ENCODE data around the gene SMARCAL1. TPM values are rescaled to one million over a fixed set of nuclear protein-coding genes. Genes with fewer than 3 reads are reported as not detected.

Gene SMARCAL1
- total RNA-seq, 2 experiments from 2014 or later, result 6.3 TPM

- no peaks in the 10 kb centered on the region for H3K9me3 ChIP-seq (ENCODE audit: control insufficient read depth in 1 of 2, insufficient read depth in 1 of 2, low read length in 2 of 2)
- no peak for TF ChIP-seq CTCF (IDR thresholded peaks at IDR 0.05)
- DNase-seq (no peak), ATAC-seq (ENCODE audit: poor library complexity) (no peak)
- H3K36me3 ChIP-seq (ENCODE audit: insufficient read depth, low read length), result peaks cover 11% of the 10 kb centered on the region
- no peaks in the 10 kb centered on the region for H3K27me3 ChIP-seq (ENCODE audit: control insufficient read depth in 1 of 2, insufficient read depth in 2 of 2, low read length in 2 of 2)
- Mint-ChIP-seq H3K27ac (no peak overlapping the region), H3K9me3 (no peaks in the 10 kb centered on the region), H3K27me3 (no peaks in the 10 kb centered on the region), H3K4me1 (ENCODE audit: low read depth) (peaks cover 36% of the 10 kb centered on the region), H3K36me3 (ENCODE audit: low read depth) (peaks cover 25% of the 10 kb centered on the region), H3K4me3 (no peak overlapping the region)
- H3K4me3 ChIP-seq (ENCODE audit: low read length), result no peak overlapping the region
- H3K4me1 ChIP-seq (ENCODE audit: insufficient read depth, low read length), result peaks cover 22% of the 10 kb centered on the region
- ChIA-PET POLR2A (no interaction called here), CTCF (no interaction called here)
- intact Hi-C loops (cut with DNase I, micrococcal nuclease), result loop anchor here in 1 of 2 experiments (2.0 to 10.0 kb wide), 4 partner anchors 87 to 1183 kb away; partner anchors contain the start of gene ATIC
- no peak overlapping the region for H3K27ac ChIP-seq (ENCODE audit: low read depth in 1 of 2, low read length in 2 of 2)
Observed at GRCh38 chr2:216495656-216496055, 83.4 kb downstream of the SMARCAL1 start.

GRCh38 chr2:216497382-216498069 lies 85.2 kb downstream of the SMARCAL1 start:
- peak overlapping the region; percentile 72 for H3K4me3 ChIP-seq (ENCODE audit: low read length)
- no peak for TF ChIP-seq CTCF (IDR thresholded peaks at IDR 0.05)

GRCh38 chr2:216498070-216498378 lies 85.7 kb downstream of the SMARCAL1 start:
- peak overlapping the region; percentile 94 for H3K27ac Mint-ChIP-seq
- peak overlapping the region; percentile 97 for H3K4me3 Mint-ChIP-seq
- H3K9me3 Mint-ChIP-seq, result no peaks in the 10 kb centered on the region
- H3K36me3 Mint-ChIP-seq (ENCODE audit: low read depth), result peaks cover 49% of the 10 kb centered on the region
- no peak for DNase-seq
- peaks cover 53% of the 10 kb centered on the region for H3K4me1 Mint-ChIP-seq (ENCODE audit: low read depth)
- no peak for TF ChIP-seq CTCF (IDR thresholded peaks at IDR 0.05)
- no peaks in the 10 kb centered on the region for H3K27me3 ChIP-seq (ENCODE audit: control insufficient read depth in 1 of 2, insufficient read depth in 2 of 2, low read length in 2 of 2)
- no peaks in the 10 kb centered on the region for H3K9me3 ChIP-seq (ENCODE audit: control insufficient read depth in 1 of 2, insufficient read depth in 1 of 2, low read length in 2 of 2)
- H3K4me1 ChIP-seq (ENCODE audit: insufficient read depth, low read length), result peaks cover 27% of the 10 kb centered on the region
- no peak for ATAC-seq (ENCODE audit: poor library complexity)
- CTCF ChIA-PET, result interaction anchor here (1.2 kb wide), 1 partner anchor 155 kb away, joined by 3 read pairs; no protein-coding TSS in a partner anchor
- POLR2A ChIA-PET, result interaction anchor here (1.0 to 2.6 kb wide), 11 partner anchors 9 to 1186 kb away, joined by 3 to 10 read pairs (median 5); partner anchors contain the start of genes ATIC, MARCHF4 and SMARCAL1
- H3K36me3 ChIP-seq (ENCODE audit: insufficient read depth, low read length), result peaks cover 35% of the 10 kb centered on the region
- H3K27ac ChIP-seq (ENCODE audit: low read depth in 1 of 2, low read length in 2 of 2), result peak overlapping the region; percentile 8 to 77
- intact Hi-C loops (cut with DNase I, micrococcal nuclease), result loop anchor here (2.0 to 10.0 kb wide), 4 partner anchors 85 to 1186 kb away; partner anchors contain the start of genes ATIC (in 1 of the 2) and SMARCAL1 (in 1 of the 2)
- no peaks in the 10 kb centered on the region for H3K27me3 Mint-ChIP-seq
- H3K4me3 ChIP-seq (ENCODE audit: low read length), result peak overlapping the region; percentile 72

More at GRCh38 chr2:216497382-216498069, 85.2 kb downstream of the SMARCAL1 start:
- ChIA-PET CTCF (interaction anchor here (1.2 kb wide), 1 partner anchor 156 kb away, joined by 3 read pairs; no protein-coding TSS in a partner anchor), POLR2A (interaction anchor here (1.8 to 2.6 kb wide), 3 partner anchors 9 to 1186 kb away, joined by 5 to 10 read pairs (median 5); partner anchors contain the start of gene ATIC)
- DNase-seq, result no peak
- intact Hi-C loops (cut with DNase I, micrococcal nuclease), result loop anchor here (1.0 to 10.0 kb wide), 6 partner anchors 84 to 1185 kb away; partner anchors contain the start of genes ATIC (in 1 of the 2) and SMARCAL1 (in 1 of the 2)
- Mint-ChIP-seq H3K27ac (peak overlapping the region; percentile 94), H3K27me3 (no peaks in the 10 kb centered on the region), H3K4me3 (peak overlapping the region; percentile 97), H3K4me1 (ENCODE audit: low read depth) (peaks cover 48% of the 10 kb centered on the region), H3K36me3 (ENCODE audit: low read depth) (peaks cover 44% of the 10 kb centered on the region), H3K9me3 (no peaks in the 10 kb centered on the region)
- no peak for ATAC-seq (ENCODE audit: poor library complexity)
- peaks cover 25% of the 10 kb centered on the region for H3K4me1 ChIP-seq (ENCODE audit: insufficient read depth, low read length)
- no peak overlapping the region for H3K27ac ChIP-seq (ENCODE audit: low read depth in 1 of 2, low read length in 2 of 2)
- no peaks in the 10 kb centered on the region for H3K9me3 ChIP-seq (ENCODE audit: control insufficient read depth in 1 of 2, insufficient read depth in 1 of 2, low read length in 2 of 2)
- no peaks in the 10 kb centered on the region for H3K27me3 ChIP-seq (ENCODE audit: control insufficient read depth in 1 of 2, insufficient read depth in 2 of 2, low read length in 2 of 2)
- H3K36me3 ChIP-seq (ENCODE audit: insufficient read depth, low read length), result peaks cover 30% of the 10 kb centered on the region
